NCI-H1694 (cell line): ENCODE data around the gene TUBB6.

Experiments
- DNase-seq: peaks from one replicate; lab custom pipeline; 2025; lab: John Stamatoyannopoulos, UW

Gene TUBB6

GRCh38 chr18:12291161-12291560 is 16.9 kb upstream of the TUBB6 start:
- DNase-seq = no peak

- DNase-seq = no peak
Observed at GRCh38 chr18:12291690-12292089, 16.4 kb upstream of the TUBB6 start.

GRCh38 chr18:12293831-12294230 is 14.2 kb upstream of the TUBB6 start:
- no peak for DNase-seq

GRCh38 chr18:12295389-12296086 is 12.5 kb upstream of the TUBB6 start:
- no peak for DNase-seq

- DNase-seq = no peak
Observed at GRCh38 chr18:12296087-12296403, 12.0 kb upstream of the TUBB6 start.

- DNase-seq = no peak
Observed at GRCh38 chr18:12296457-12296856, 11.6 kb upstream of the TUBB6 start.

GRCh38 chr18:12299862-12300261 is 8.2 kb upstream of the TUBB6 start:
- no peak for DNase-seq

- DNase-seq = no peak
Observed at GRCh38 chr18:12301263-12302005, 6.6 kb upstream of the TUBB6 start.

GRCh38 chr18:12302391-12303147 is 5.5 kb upstream of the TUBB6 start:
- DNase-seq = no peak

- DNase-seq = no peak
Observed at GRCh38 chr18:12304351-12305210, 3.5 kb upstream of the TUBB6 start.

GRCh38 chr18:12305211-12305610 is 2.8 kb upstream of the TUBB6 start:
- no peak for DNase-seq

GRCh38 chr18:12305930-12306629 is 2.0 kb upstream of the TUBB6 start:
- no peak for DNase-seq

GRCh38 chr18:12306752-12307700 is 1.0 kb upstream of the TUBB6 start:
- no peak for DNase-seq

GRCh38 chr18:12308386-12309100 is 502 bp downstream of the TUBB6 start:
- peak; percentile 26 for DNase-seq

GRCh38 chr18:12309683-12310198 is 1.7 kb downstream of the TUBB6 start:
- no peak for DNase-seq

GRCh38 chr18:12310762-12311161 is 2.7 kb downstream of the TUBB6 start:
- DNase-seq = no peak

GRCh38 chr18:12312976-12313375 is 4.9 kb downstream of the TUBB6 start:
- no peak for DNase-seq

GRCh38 chr18:12313530-12314245 is 5.6 kb downstream of the TUBB6 start:
- no peak for DNase-seq
